ENCODE measurements around the gene DYNC2LI1.
A peak's percentile ranks its signal among the peaks of the same experiment; 100 is the strongest.

Gene DYNC2LI1

DNA sequence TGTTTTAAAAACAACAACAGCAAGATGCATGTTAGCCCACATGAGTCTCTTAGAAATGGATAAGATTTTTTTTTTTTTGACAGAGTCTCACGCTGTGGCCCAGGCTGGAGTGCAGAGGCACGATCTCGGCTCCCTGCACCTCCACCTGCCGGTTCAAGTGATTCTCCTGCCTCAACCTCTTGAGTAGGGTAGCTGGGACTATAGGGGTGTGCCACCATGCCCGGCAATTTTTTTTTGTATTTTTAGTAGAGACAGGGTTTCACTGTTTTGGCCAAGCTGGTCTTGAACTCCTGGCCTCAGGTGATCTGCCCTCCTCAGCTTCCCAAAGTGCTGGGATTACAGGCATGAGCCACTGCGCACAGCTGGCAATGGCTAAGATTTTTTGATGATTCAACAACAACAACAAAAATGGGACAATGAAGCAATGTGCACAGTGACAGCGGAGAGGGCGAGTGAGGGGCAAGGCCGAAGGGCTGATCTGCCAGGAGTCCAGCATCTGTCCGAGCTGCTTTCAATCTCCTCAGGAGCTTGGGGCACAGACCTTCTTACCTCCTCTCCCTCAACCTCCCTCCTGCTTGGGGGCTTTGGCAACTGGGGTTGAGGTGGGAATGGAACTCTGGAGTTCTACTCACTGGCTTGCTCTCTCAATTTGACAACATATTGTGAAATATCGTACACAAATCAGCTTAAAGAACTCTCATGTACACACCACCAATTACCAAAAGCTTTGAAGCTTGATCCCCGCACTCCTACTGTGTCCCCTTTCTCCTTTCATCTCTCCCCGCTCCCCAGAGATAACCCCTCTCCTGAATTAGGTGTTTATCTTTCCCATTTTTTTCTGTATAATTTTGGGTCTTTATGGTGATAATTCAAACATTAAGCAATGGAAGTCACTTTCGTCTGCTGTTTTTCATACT lies 68.4 kb downstream of the DYNC2LI1 start:
- TF ChIP-seq, protein P1, sequence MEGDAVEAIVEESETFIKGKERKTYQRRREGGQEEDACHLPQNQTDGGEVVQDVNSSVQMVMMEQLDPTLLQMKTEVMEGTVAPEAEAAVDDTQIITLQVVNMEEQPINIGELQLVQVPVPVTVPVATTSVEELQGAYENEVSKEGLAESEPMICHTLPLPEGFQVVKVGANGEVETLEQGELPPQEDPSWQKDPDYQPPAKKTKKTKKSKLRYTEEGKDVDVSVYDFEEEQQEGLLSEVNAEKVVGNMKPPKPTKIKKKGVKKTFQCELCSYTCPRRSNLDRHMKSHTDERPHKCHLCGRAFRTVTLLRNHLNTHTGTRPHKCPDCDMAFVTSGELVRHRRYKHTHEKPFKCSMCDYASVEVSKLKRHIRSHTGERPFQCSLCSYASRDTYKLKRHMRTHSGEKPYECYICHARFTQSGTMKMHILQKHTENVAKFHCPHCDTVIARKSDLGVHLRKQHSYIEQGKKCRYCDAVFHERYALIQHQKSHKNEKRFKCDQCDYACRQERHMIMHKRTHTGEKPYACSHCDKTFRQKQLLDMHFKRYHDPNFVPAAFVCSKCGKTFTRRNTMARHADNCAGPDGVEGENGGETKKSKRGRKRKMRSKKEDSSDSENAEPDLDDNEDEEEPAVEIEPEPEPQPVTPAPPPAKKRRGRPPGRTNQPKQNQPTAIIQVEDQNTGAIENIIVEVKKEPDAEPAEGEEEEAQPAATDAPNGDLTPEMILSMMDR (IDR thresholded peaks at IDR 0.05; ENCODE audit: control insufficient read depth, extremely low read depth, insufficient read depth), result no peak
- H3K4me3 ChIP-seq (ENCODE audit: low read depth, low read length), result no peak overlapping the region
- no peak for DNase-seq (ENCODE audit: low read depth)

- TF ChIP-seq, protein P1 (IDR thresholded peaks at IDR 0.05; ENCODE audit: control insufficient read depth, extremely low read depth, insufficient read depth), result no peak
- H3K4me3 ChIP-seq (ENCODE audit: low read depth, low read length), result no peak overlapping the region
Measured at GRCh38 chr2:43842866-43843226, 69.0 kb downstream of the DYNC2LI1 start.

GRCh38 chr2:43845181-43845580 lies 71.3 kb downstream of the DYNC2LI1 start:
- no peak for DNase-seq (ENCODE audit: low read depth)
- TF ChIP-seq, protein P1 (IDR thresholded peaks at IDR 0.05; ENCODE audit: control insufficient read depth, extremely low read depth, insufficient read depth), result no peak
- no peak overlapping the region for H3K4me3 ChIP-seq (ENCODE audit: low read depth, low read length)

More at GRCh38 chr2:43842866-43843226, 69.0 kb downstream of the DYNC2LI1 start:
- DNase-seq (ENCODE audit: low read depth), result no peak

DNA sequence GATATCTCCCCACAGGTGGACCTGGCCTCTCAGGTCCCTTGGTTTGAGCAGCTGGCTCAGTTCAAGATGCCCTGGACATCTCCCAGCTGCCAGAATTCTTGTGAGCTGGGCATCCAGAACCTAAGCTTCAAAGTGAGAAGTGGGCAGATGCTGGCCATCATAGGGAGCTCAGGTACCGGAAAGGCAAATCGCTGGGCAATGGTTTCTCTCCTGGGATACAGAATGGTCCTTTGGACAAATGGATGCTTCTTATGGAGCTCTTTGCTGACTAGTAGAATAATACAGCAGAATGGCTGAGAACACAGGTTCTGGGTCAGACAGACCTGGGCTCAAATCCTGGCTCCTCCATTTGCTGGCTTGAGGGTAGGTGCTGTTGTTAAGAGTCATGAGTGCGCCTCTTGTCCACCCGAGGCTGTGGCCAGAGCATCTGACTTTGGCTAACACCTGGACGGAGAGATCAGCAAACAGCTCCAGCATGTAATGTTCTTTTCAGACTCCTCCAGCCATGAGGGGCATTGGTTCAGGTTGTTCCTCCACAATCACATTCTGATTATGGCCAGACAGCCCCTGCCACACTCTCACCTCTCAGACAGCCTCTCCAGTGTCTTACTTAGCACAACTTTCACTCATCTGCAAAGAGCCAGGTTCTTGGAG lies 72.4 kb downstream of the DYNC2LI1 start:
- TF ChIP-seq, protein P1 (IDR thresholded peaks at IDR 0.05; ENCODE audit: control insufficient read depth, extremely low read depth, insufficient read depth), result no peak
- no peak overlapping the region for H3K4me3 ChIP-seq (ENCODE audit: low read depth, low read length)
- DNase-seq (ENCODE audit: low read depth), result no peak

- TF ChIP-seq, protein P1 (IDR thresholded peaks at IDR 0.05; ENCODE audit: control insufficient read depth, extremely low read depth, insufficient read depth), result no peak
- peak; percentile 13 for DNase-seq (ENCODE audit: low read depth)
- H3K4me3 ChIP-seq (ENCODE audit: low read depth, low read length), result no peak overlapping the region
Measured at GRCh38 chr2:43848214-43848613, 74.4 kb downstream of the DYNC2LI1 start.

- DNase-seq (ENCODE audit: low read depth), result no peak
- H3K4me3 ChIP-seq (ENCODE audit: low read depth, low read length), result no peak overlapping the region
- TF ChIP-seq, protein P1 (IDR thresholded peaks at IDR 0.05; ENCODE audit: control insufficient read depth, extremely low read depth, insufficient read depth), result no peak
Measured at GRCh38 chr2:43851011-43851980, 77.5 kb downstream of the DYNC2LI1 start.

All from LNCaP clone FGC (cell line).